ENCODE data around the gene GATC. TPM values are rescaled to one million over a fixed set of nuclear protein-coding genes. Genes with fewer than 3 reads are reported as not detected.
A peak's percentile ranks its signal among the peaks of the same experiment; 100 is the strongest.

The GATC gene
- total RNA-seq (10 to 100 TPM; 17.5 to 20.9 TPM), polyA plus RNA-seq (ENCODE audit: insufficient read depth, low read depth, low replicate concordance) (10.8 TPM)
- long read RNA-seq, donor 1, full-length matches to known transcripts, result 11 of 785 reads
- long read RNA-seq, donor 1, partial matches to known transcripts, result 311 of 785 reads
- long read RNA-seq, donor 1, other reads (novel, unspliced or antisense), result 463 of 785 reads
- long read RNA-seq, donor 2, full-length matches to known transcripts, result 3 of 3 reads
- long read RNA-seq, donor 2, partial matches to known transcripts, result 0 of 3 reads
- long read RNA-seq, donor 2, other reads (novel, unspliced or antisense), result 0 of 3 reads

DNA sequence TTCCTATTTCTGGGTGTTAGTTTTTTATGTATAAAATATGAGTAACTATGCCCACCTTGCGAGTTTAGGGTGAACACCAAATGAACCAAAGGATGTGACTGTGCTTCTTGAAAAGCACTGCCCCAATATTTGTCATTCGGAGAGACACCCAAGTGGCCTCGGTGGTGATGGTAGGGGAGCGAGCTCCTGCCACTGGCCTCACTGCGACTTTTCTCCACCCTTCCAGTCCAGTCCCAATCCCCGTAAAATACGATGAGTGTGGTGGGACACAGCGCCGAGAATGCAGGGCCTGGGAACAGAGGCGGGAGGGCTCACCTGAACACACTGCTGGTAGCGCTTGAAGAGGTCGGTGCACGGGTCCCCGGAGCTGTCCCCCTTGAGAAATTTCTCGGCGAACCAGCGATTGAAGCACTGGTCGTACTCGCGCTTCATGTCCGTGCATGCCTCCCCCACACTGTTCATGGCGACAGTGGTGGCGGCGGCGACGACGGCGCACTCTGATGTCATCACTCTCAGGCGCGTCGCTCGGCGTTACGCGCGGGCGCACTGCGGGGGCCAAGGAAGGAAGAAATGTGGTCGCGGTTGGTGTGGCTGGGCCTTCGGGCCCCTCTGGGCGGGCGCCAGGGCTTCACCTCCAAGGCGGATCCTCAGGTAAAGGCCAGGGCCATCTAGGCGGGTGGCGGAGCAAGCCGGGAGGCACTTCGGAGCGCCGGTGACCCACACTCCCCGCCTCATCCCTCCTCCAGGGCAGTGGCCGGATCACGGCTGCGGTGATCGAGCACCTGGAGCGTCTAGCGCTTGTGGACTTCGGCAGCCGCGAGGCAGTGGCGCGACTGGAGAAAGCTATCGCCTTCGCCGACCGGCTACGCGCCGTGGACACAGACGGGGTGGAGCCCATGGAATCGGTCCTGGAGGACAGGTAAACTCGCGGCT, at the start of gene GATC, which contains the start of gene TRIAP1:
Gene GATC, plus strand, starts transcription at position 534 of the 933 bp plus-strand sequence. Its CDS starts 37 bp downstream, at position 571.
Gene TRIAP1, minus strand, starts transcription at position 474 of the 933 bp plus-strand sequence. Its CDS starts 12 bp downstream, at position 462.
- peak; percentile 86 for DNase-seq
- no peaks in the 10 kb centered on the region for H3K36me3 ChIP-seq (ENCODE audit: low read depth, missing control alignments)
- TF ChIP-seq, protein P1, sequence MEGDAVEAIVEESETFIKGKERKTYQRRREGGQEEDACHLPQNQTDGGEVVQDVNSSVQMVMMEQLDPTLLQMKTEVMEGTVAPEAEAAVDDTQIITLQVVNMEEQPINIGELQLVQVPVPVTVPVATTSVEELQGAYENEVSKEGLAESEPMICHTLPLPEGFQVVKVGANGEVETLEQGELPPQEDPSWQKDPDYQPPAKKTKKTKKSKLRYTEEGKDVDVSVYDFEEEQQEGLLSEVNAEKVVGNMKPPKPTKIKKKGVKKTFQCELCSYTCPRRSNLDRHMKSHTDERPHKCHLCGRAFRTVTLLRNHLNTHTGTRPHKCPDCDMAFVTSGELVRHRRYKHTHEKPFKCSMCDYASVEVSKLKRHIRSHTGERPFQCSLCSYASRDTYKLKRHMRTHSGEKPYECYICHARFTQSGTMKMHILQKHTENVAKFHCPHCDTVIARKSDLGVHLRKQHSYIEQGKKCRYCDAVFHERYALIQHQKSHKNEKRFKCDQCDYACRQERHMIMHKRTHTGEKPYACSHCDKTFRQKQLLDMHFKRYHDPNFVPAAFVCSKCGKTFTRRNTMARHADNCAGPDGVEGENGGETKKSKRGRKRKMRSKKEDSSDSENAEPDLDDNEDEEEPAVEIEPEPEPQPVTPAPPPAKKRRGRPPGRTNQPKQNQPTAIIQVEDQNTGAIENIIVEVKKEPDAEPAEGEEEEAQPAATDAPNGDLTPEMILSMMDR (IDR thresholded peaks at IDR 0.05), result peak in 2 of 3 experiments; percentile 10 to 39
- TF ChIP-seq POLR2A (IDR thresholded peaks at IDR 0.05), result no peak
- H3K9me3 ChIP-seq, result no peaks in the 10 kb centered on the region
- peak within 1 kb of the TSS; percentile 71 to 75 for H3K27ac ChIP-seq
- intact Hi-C loops (cut with DNase I; ENCODE audit: low total_unique reads), result no loop called here
- no peaks in the 10 kb centered on the region for H3K27me3 ChIP-seq
- H3K4me1 ChIP-seq, result peaks cover 18% of the 10 kb centered on the region
- 0% methylated on average over 7 to 71 of the region's 73 CpGs for WGBS, 2 donors
- H3K4me3 ChIP-seq, result peak within 1 kb of the TSS; percentile 75 to 97

DNA sequence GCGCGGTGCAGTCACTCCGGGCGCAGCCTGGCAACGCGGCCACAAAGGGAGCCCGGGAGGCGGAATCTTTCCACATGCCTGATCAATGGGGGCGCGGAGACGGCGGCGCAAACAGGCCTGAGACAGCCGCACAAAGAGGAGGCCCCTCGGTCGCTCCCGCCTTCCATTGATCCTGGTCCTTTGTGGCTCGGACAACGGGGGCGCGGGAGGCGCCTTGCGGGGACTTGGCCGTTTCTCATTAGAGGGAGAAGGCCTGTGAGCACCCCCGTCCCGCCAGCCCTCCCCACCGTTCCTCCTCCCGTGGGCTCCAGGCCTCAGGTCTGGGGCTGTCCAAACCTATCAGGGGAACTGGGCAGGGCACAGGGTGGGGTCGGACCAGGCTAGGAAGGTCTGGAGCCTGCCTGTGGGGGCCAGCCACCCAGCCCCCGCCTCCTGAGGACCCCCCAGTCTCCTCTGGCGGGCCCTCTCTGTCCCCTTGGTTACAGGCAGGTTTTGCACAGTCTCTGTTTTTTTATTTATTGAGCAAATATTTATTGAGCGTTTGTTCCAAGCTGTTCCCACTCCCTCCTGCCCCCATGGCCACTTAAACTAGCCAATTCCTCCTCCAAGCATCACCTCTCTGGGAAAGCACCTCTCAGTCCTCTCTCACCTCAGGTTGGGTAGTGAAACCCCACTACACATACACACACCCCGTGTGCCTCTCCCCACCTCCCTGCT, 48.3 kb upstream of the GATC start:
- no peaks in the 10 kb centered on the region for H3K4me1 ChIP-seq
- 25 to 43% methylated on average over 13 to 32 of the region's 33 CpGs for WGBS, 2 donors
- H3K27me3 ChIP-seq, result no peaks in the 10 kb centered on the region
- intact Hi-C loops (cut with DNase I; ENCODE audit: low total_unique reads), result no loop called here
- no peaks in the 10 kb centered on the region for H3K9me3 ChIP-seq
- DNase-seq, result no peak
- H3K27ac ChIP-seq, result no peak overlapping the region
- peak overlapping the region in 1 of 2 donors; percentile 47 for H3K4me3 ChIP-seq
- no peaks in the 10 kb centered on the region for H3K36me3 ChIP-seq (ENCODE audit: low read depth, missing control alignments)
- TF ChIP-seq, protein P1 (IDR thresholded peaks at IDR 0.05), result no peak
- no peak for TF ChIP-seq POLR2A (IDR thresholded peaks at IDR 0.05)

- Histone ChIP-seq H3K4me3 (no peak overlapping the region), H3K36me3 (ENCODE audit: low read depth, missing control alignments) (no peaks in the 10 kb centered on the region), H3K4me1 (no peaks in the 10 kb centered on the region), H3K9me3 (no peaks in the 10 kb centered on the region), H3K27ac (no peak overlapping the region), H3K27me3 (no peaks in the 10 kb centered on the region)
- 76 to 82% methylated on average over 5 of the region's 5 CpGs for WGBS, 2 donors
- intact Hi-C loops (cut with DNase I; ENCODE audit: low total_unique reads), result no loop called here
- TF ChIP-seq, protein P1 (IDR thresholded peaks at IDR 0.05), result no peak
- no peak for DNase-seq
Measured at GRCh38 chr12:120399531-120399930, 46.7 kb upstream of the GATC start.

- Histone ChIP-seq H3K36me3 (ENCODE audit: low read depth, missing control alignments) (no peaks in the 10 kb centered on the region), H3K4me1 (no peaks in the 10 kb centered on the region), H3K27me3 (no peaks in the 10 kb centered on the region), H3K27ac (no peak overlapping the region), H3K4me3 (no peak overlapping the region), H3K9me3 (no peaks in the 10 kb centered on the region)
- 40 to 57% methylated on average over 8 to 13 of the region's 13 CpGs for WGBS, 2 donors
- DNase-seq, result no peak
- TF ChIP-seq, protein P1 (IDR thresholded peaks at IDR 0.05), result no peak
- no peak for TF ChIP-seq POLR2A (IDR thresholded peaks at IDR 0.05)
- intact Hi-C loops (cut with DNase I; ENCODE audit: low total_unique reads), result no loop called here
Measured at GRCh38 chr12:120402217-120402616, 44.0 kb upstream of the GATC start.
